GM19035 (cell line): ENCODE measurements around the gene ADI1.
"Not testable (repeated sequence)": the region's sequence is repeated elsewhere in the genome, so short reads cannot be mapped to it uniquely, and the experiment has no call there.

Experiments used
- ATAC-seq: cut with Tn5 transposase; IDR thresholded peaks from one replicate; pipeline ENCODE4 v1.9.1; 2021; ENCODE audit not compliant: unreplicated experiment

The ADI1 gene

GRCh38 chr2:3494984-3495666 lies 24.2 kb downstream of the ADI1 start:
- no peak for ATAC-seq

- no peak for ATAC-seq
These were observed 25.7 kb downstream of the ADI1 start for GRCh38 chr2:3493615-3494007.

GRCh38 chr2:3492951-3493614 lies 26.2 kb downstream of the ADI1 start:
- no peak for ATAC-seq

GRCh38 chr2:3492475-3492787 lies 26.9 kb downstream of the ADI1 start:
- not testable (repeated sequence) for ATAC-seq

- ATAC-seq, result no peak
These were observed 27.4 kb downstream of the ADI1 start for GRCh38 chr2:3491716-3492474.

- no peak for ATAC-seq
These were observed 28.0 kb downstream of the ADI1 start for GRCh38 chr2:3491306-3491705.

GRCh38 chr2:3490191-3491170 lies 28.9 kb downstream of the ADI1 start:
- ATAC-seq, result no peak

- ATAC-seq, result no peak
These were observed 29.6 kb downstream of the ADI1 start for GRCh38 chr2:3489764-3490115.

- ATAC-seq, result no peak
These were observed 30.2 kb downstream of the ADI1 start for GRCh38 chr2:3488855-3489763.

GRCh38 chr2:3488061-3488531 lies 31.2 kb downstream of the ADI1 start:
- no peak for ATAC-seq

GRCh38 chr2:3487432-3487831 lies 31.9 kb downstream of the ADI1 start:
- ATAC-seq, result no peak

- ATAC-seq, result no peak
These were observed 32.3 kb downstream of the ADI1 start for GRCh38 chr2:3487028-3487425.

GRCh38 chr2:3486047-3487027 lies 33.0 kb downstream of the ADI1 start:
- no peak for ATAC-seq

- ATAC-seq, result no peak
These were observed 34.2 kb downstream of the ADI1 start for GRCh38 chr2:3485166-3485565.

- ATAC-seq, result no peak
These were observed 35.1 kb downstream of the ADI1 start for GRCh38 chr2:3483986-3484960.

- no peak for ATAC-seq
These were observed 35.9 kb downstream of the ADI1 start for GRCh38 chr2:3483227-3483985.

- ATAC-seq, result no peak
These were observed 36.9 kb downstream of the ADI1 start for GRCh38 chr2:3482363-3482821.
